Esophagus squamous epithelium (tissue), 5 donors: ENCODE results near the gene ATF5. TPM values are rescaled to one million over a fixed set of nuclear protein-coding genes. Genes with fewer than 3 reads are reported as not detected.
A peak's percentile ranks its signal among the peaks of the same experiment; 100 is the strongest.

Experiments used
- DNase-seq: peaks from one replicate; lab custom pipeline; 2025; lab: John Stamatoyannopoulos, UW
- H3K27ac ChIP-seq, 4 donors: fragments of 200-600 bp; sonication (generic); one replicate each; pipeline ENCODE4 v1.5.1; 2016 to 2019; ENCODE audit warnings: mild to moderate bottlenecking in 1 of 4
- H3K27me3 ChIP-seq, 4 donors: fragments of 200-600 bp; sonication (generic); 1 replicate in 3 of 4; 2 replicates in 1 of 4; pipeline versions ENCODE4 v1.5.1 to v1.6.0; 2017 to 2021; ENCODE audit warnings: antibody characterized with exemption in 1 of 4
- H3K36me3 ChIP-seq, 3 donors: fragments of 200-600 bp; sonication (generic); one replicate each; pipeline ENCODE4 v1.5.1; 2016 to 2019
- H3K4me1 ChIP-seq, 3 donors: fragments of 200-600 bp; sonication (generic); one replicate each; pipeline ENCODE4 v1.5.1; 2017 to 2019
- H3K4me3 ChIP-seq, 4 donors: fragments of 200-600 bp; sonication (generic); 1 replicate in 3 of 4; 2 replicates in 1 of 4; pipeline ENCODE4 v1.5.1; 2016 to 2019; ENCODE audit warnings: mild to moderate bottlenecking in 2 of 4, moderate library complexity in 1 of 4
- H3K9me3 ChIP-seq, 3 donors: fragments of 200-600 bp; sonication (generic); one replicate each; pipeline ENCODE4 v1.5.1; 2016 to 2019
- CTCF ChIP-seq, 6 experiments: fragments of 450-650 bp in 4 of 6; fragments of 200-600 bp in 2 of 6; sonication (generic) in 2 of 6; IDR thresholded peaks; one replicate each; pipeline ENCODE4 v1.5.1; 2016 to 2019; ENCODE audit warnings: antibody characterized with exemption in 6 of 6, mild to moderate bottlenecking in 4 of 6, moderate library complexity in 4 of 6
- POLR2A ChIP-seq, 4 donors: fragments of 450-650 bp; IDR thresholded peaks; one replicate each; pipeline ENCODE4 v1.6.1; 2017; ENCODE audit warnings: antibody characterized with exemption in 4 of 4, mild to moderate bottlenecking in 4 of 4, moderate library complexity in 3 of 4
- WGBS, 2 donors: methylation state at CpG; one replicate each; pipeline ENCODE4 v1.1.5; 2018; 5-methylcytosine and 5-hydroxymethylcytosine counted together
- intact Hi-C: fragments of 100-400 bp; cut with DNase I; formaldehyde crosslinking; loops from one replicate; pipeline ENCODE4 v1.15.0; 2022
- total RNA-seq, 4 donors: library from RNA; depleted of rRNA; stranded (reverse); fragments of >200 nt; gene quantifications; one replicate each; pipeline ENCODE4 v1.1.0, GENCODE V29; 2016
- donor health status: DM: yes; HTN: yes; CAD: no.

Gene ATF5
- total RNA-seq, 4 donors from 2014 or later, result 3.3 to 9.7 (median 8.2) TPM

GRCh38 chr19:49890349-49891311 lies 38.4 kb upstream of the ATF5 start:
- 0 to 26% methylated on average over 5 to 12 of the region's 69 CpGs for WGBS, 2 donors
- Histone ChIP-seq H3K27ac (peak overlapping the region in 1 of 4 donors; percentile 27), H3K4me3 (peak overlapping the region; percentile 7 to 61 (median 38)), H3K27me3 (peaks cover 0 to 21% (median 0%) of the 10 kb centered on the region in 4 donors), H3K4me1 (peaks cover 10 to 31% (median 11%) of the 10 kb centered on the region in 3 donors), H3K9me3 (no peaks in the 10 kb centered on the region), H3K36me3 (peaks cover 0 to 30% (median 0%) of the 10 kb centered on the region in 3 donors)
- DNase-seq, result no peak
- intact Hi-C loops, result no loop called here
- TF ChIP-seq POLR2A (IDR thresholded peaks at IDR 0.05), result no peak
- TF ChIP-seq CTCF (IDR thresholded peaks at IDR 0.05), result peak in 1 of 6 experiments; percentile 6

- Histone ChIP-seq H3K27ac (no peak overlapping the region), H3K27me3 (peaks cover 0 to 21% (median 0%) of the 10 kb centered on the region in 4 donors), H3K4me1 (peaks cover 10 to 35% (median 11%) of the 10 kb centered on the region in 3 donors), H3K9me3 (no peaks in the 10 kb centered on the region), H3K36me3 (peaks cover 0 to 23% (median 0%) of the 10 kb centered on the region in 3 donors), H3K4me3 (no peak overlapping the region)
- TF ChIP-seq CTCF (IDR thresholded peaks at IDR 0.05) (no peak), POLR2A (IDR thresholded peaks at IDR 0.05) (no peak)
- intact Hi-C loops, result no loop called here
- DNase-seq, result no peak
- WGBS, 2 donors, result 77 to 86% methylated on average over 9 to 16 of the region's 17 CpGs
These were observed 37.6 kb upstream of the ATF5 start for GRCh38 chr19:49891393-49891792.

- Histone ChIP-seq H3K4me1 (peaks cover 13 to 43% (median 18%) of the 10 kb centered on the region in 3 donors), H3K36me3 (peaks cover 0 to 10% (median 0%) of the 10 kb centered on the region in 3 donors), H3K4me3 (no peak overlapping the region), H3K9me3 (no peaks in the 10 kb centered on the region), H3K27ac (no peak overlapping the region), H3K27me3 (peaks cover 0 to 21% (median 0%) of the 10 kb centered on the region in 4 donors)
- intact Hi-C loops, result no loop called here
- no peak for TF ChIP-seq CTCF (IDR thresholded peaks at IDR 0.05)
- TF ChIP-seq POLR2A (IDR thresholded peaks at IDR 0.05), result no peak
- DNase-seq, result no peak
- 78% methylated on average over 1 of the region's 1 CpG; no CpG with 5 or more reads in 1 of the 2 donors for WGBS, 2 donors
These were observed 36.3 kb upstream of the ATF5 start for GRCh38 chr19:49892716-49893115.

GRCh38 chr19:49894011-49894664 lies 34.9 kb upstream of the ATF5 start:
- H3K4me1 ChIP-seq, result peaks cover 13 to 45% (median 19%) of the 10 kb centered on the region in 3 donors
- peaks cover 0 to 21% (median 0%) of the 10 kb centered on the region in 4 donors for H3K27me3 ChIP-seq
- no peak overlapping the region for H3K27ac ChIP-seq
- no peaks in the 10 kb centered on the region for H3K9me3 ChIP-seq
- no peaks in the 10 kb centered on the region for H3K36me3 ChIP-seq
- H3K4me3 ChIP-seq, result no peak overlapping the region
- DNase-seq, result no peak
- intact Hi-C loops, result no loop called here
- no peak for TF ChIP-seq POLR2A (IDR thresholded peaks at IDR 0.05)
- no peak for TF ChIP-seq CTCF (IDR thresholded peaks at IDR 0.05)
- 84 to 93% methylated on average over 3 to 16 of the region's 18 CpGs for WGBS, 2 donors
